ENCODE results near the gene KLF9.

Gene KLF9

DNA sequence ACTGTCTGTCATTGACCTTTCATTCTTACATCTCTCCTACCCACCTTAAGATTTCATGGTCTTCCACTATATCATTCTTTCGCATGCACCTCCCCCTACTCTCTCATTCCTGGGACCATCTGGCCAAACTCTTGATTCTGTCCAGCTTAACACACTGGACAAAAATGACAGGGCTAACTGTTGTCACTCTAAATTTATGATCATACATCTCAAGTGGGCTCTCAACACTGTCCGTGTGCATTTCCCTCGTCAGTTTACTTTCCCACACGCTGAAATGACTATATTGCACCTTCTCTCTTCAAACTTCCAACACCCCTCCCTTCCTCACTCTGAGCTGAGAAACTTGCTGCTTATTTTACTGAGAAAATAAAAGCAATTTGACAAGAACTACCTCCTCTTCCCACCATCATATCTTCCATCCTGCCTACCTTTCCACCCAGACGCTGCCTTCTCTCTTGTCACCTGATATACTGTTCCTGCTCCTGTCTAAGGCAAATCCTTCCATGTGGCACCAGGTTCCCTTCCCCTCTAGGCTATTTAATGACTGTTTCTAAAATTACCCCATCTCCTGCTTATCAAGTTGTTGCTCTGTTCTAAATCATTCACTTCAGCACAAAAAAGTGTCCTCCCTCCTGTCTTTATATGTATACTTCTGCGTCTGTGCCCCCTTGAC, 8.1 kb upstream of the KLF9 start:
- no peak for DNase-seq (ENCODE audit: low spot score)

DNA sequence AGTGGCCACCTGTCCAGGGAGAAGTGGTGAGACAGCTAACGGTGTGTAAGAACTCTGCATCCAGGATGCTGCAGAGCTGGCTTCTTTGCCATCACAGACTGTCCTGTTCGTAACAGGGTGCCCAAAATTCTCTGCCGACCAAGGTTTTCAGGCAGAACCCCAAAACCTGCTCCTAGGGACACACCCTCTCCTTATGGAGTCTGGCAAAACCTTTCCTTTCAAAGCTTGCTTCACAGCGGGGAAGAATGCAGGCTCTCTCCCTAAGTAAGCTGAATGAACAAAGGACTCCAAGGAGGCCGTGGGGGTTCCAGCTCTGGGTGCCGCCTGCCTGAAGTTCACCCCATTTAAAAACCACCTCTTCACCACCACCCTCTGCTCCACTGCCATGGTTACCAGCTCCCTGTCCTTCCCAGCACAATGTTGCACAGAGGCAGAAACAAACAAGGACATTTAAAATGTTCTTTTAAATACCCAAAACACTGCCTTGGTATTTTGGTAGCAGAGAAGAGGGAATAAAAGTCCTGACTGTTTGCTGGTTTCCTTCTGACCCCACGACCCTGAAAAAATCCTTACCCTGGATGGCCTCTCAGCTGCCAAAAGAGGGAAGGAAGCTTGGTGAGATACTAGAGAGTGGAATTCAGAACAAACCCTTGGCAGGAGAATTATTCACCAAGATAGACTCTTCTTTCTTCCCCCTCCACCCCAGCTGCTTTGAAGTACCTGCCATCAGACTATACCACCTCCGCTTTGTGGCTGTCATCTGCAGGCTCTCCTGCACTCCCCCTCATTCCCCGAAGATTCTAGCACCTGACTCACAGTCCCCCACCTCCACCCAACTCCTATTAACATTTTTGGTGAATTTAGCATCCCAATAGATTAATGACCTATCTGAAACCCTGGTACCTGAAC, 7.1 kb upstream of the KLF9 start:
- DNase-seq (ENCODE audit: low spot score), result peak; percentile 70

DNA sequence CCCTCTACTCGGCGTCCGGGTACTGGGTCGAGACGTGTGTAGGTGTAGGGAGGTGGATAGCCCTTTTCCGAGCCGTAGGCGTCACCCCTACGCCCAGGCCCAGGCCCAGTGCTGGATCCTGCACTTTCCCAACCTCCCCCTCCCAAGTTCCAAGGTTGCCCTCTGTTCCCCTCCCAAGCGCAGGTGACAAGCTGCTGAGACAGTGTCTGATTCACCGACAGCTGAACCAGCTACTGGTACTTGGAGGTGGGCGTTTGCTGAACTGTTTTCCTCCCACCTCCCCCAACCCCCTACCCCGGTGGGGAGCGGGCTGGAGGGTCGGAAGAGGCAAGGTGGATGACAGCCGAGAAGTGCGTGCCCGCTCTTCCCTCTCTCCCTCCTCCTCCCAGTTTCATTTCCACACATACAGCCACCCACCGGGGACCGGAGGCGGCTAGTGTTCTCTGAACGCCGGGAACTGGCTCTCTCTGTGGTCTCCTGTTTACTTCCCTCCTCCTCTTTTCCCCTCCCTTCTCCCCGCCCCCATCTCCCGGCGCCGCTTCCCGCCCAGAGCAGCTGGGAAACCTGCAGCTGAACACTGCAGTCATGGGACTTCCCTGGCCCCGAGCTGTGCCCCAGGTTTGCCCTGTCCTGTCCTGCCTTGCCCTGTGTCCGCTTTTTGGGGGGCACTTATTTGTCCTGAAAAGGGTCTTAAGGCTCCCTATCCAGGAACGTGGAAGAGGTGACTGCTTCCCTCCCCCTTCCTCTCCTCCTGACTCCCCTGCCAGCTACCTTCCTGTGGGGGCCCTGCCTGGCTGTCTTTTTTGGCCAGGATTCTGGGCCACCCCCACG, 6.2 kb upstream of the KLF9 start:
- peak; percentile 91 for DNase-seq (ENCODE audit: low spot score)

DNA sequence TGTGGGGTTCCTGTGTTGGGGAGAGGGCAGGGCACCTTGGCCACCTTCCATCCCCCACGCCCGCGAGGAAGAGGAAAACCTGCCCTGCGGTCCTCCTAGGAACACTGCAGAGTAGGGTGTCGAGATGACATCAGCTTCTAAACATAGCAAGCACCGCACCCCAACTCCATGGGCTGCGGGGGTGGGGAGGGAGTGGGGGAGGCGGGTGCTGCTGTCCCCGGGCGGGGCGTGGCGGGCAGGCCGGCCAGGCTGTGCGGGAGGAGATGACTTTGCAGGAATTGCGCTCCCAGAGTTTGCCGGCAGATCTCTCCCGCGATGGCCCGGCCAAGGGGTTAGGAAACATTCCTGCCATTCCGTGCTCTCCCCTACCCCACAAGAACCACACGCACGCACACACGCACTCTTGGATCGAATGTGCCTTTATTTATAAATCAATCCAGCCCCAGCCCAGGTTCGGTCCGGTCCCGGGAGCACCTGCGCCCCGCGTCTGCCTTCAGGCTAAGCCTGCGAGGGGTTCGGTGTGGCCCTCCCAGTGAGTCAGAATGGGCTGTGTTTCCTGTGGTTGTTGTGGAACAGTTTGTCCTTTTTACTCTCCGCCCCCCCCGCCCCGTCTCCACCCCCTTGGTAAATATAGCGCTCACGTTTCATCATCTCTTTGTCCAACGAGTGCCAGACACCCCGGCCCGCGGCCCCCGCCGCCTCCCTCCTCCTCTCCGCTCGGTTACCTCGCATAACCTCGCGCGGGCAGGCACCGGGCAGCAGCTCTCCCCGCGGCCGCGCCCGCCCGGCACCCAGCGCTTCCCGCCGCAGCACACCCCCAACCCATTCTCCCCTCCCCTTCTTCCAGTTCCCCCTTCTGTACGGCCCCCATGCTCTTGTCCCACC, 5.3 kb upstream of the KLF9 start:
- DNase-seq (ENCODE audit: low spot score), result peak; percentile 86

DNA sequence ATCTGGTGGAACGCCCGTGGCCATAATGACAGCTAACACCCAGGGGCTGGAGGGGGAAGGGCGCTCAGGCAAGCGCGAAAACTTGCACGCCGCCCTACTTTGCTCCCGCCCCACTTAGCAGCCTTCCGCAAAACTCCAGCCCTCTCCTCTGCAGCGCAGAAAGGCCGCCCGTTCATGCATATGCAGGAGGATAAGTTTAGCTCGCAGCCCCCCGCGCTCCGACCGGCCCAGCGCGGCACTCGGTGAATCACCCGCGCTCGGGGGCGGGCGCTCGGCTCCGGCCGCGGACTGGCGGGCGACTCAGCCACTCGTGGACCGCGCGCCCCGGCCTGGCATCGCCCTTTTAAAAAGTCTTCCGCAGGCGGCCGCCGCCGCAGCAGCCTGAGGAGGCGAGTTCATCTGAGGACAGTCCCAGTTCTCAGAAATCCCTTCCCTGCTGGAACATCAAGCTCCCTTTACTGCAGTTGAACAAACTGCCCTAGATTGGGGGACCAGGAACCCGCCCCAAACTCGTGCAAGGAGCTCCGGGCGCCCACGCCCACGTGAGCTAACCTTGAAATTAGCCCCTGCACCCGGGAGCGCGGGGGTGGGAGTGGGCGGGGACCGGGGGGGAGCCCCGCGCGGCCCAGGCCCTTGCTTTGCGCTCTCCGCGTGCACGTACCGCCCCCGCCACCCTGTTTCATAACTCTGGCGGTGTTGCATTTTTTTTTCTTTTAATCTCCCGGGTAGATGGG, 4.5 kb upstream of the KLF9 start:
- DNase-seq (ENCODE audit: low spot score), result peak; percentile 94

DNA sequence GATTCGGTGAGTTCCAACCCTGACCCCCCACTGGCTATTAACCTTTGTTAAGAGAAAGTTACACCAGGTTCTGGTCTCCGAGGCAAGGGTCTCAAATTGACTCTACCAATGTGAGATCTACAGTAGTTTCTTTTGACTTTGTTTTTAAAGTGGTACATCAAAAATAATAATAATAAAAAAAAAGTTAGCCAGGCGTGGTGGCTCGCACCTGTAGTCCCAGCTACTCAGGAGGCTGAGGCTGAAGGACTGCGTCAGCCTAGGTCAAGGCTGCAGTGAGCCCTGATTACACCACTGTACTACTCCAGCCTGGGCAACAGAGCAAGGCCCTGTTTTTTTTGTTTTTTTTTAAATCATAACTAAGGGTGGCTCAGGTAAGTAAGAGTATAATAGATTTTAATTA, 1.0 kb upstream of the KLF9 start:
- DNase-seq (ENCODE audit: low spot score), result no peak

DNA sequence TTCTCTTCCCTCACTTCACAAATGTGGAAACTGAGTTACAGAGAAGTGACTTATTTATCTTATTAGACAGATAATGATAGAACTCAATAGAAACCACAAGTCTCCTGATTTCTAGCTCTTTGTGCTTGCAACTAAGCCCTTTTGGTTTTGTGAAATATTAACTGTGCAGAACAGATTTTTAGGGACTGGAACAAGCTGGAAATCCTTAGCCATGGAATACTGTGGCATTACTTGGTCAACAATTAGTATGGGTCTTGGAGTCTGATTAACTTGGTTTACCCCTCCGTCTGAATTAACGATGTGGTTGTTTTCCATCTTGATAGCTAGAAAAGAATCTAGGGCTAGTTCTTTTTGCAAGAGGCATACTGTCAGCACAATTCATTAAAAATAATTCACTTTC, 584 bp upstream of the KLF9 start:
- DNase-seq (ENCODE audit: low spot score), result peak; percentile 43

DNA sequence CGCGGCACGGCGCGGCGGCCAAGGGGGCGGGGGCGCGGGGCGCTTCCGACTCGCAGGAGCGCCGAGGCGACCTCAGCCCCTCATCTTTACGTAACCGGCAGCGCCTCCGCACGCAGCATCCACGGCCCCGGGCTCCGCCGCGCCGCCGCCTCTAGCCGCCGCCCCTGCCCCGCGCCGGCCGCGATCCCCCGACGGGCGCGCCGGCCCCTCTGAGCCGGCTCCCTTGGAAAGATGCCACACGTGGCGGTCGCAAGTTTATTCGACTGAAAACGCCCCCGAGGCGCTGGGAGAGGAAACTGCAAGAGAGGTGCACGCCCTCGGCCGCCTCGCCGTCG, 1.0 kb downstream of the KLF9 start:
- DNase-seq (ENCODE audit: low spot score), result no peak

DNA sequence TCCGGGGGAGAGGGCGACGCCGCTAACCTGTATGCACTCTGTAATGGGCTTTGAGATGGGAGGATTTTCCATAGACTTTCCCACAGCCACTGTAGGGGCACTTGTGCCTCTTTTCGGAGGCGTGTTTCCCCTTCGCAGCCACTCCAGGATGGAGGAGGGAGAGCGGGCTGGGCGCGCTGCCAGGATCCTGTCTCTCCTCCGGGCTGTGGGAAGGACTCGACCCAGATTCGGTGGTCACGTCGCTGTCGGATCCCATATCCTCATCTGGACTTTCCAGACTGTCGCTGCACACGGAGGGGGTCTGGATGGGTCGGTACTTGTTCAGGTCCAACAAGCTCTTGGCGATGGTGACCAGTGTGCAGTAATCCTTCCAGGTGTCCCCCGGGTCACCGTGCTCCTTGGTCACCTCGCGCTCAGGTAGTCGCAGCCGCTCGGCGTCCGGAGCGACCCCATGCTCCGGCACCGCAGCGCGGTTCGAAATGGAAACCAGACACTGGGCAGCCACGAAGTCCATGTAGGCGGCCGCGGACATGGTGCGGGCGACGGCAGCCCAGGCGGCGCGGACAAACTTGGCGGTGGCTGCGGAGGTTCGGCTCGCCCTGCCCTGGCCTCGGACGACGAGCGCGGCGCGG, 1.5 kb downstream of the KLF9 start:
- DNase-seq (ENCODE audit: low spot score), result peak; percentile 71

DNA sequence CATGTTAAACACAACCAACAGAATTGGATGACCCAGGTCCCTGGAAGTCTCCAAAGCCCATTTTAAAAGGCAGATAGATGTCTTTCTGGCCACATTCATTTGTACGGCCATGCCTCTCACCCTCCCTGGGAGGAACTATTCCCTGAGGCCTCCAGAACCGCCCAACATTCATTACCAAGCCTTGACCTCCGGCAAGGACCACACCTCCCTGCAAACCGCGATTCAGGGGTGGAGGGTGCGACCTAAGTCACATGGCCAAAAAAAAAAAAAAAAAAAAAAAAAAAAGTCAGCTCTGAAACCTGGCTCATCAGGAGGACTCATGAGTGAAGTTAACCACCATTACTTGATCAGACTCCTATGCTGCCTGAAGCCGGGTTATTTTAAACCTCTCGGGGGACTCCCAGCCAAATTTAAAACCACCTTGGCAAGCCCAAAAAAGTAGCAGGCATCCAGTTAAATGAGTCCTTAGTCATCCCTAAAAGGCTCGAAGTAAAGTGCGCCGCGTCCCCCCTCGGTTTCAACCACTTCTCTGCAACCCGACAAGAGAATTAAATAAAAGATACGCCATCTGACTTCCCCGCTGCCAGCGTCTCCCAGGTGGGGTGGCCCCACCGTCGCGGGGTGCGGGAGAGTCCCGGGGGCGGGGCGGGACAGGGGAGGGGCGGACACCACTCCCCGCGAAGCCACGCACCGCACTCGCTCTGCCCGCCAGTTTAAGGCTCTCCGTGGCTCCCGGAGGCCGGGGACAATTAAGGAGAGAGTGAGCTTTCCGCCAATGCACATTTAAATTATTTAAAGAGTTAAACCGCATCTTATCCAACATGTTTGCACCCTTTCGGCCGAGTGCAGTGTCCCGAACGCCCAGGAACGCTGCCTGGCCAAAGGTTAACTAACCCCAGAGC, 2.3 kb downstream of the KLF9 start:
- peak; percentile 48 for DNase-seq (ENCODE audit: low spot score)

DNA sequence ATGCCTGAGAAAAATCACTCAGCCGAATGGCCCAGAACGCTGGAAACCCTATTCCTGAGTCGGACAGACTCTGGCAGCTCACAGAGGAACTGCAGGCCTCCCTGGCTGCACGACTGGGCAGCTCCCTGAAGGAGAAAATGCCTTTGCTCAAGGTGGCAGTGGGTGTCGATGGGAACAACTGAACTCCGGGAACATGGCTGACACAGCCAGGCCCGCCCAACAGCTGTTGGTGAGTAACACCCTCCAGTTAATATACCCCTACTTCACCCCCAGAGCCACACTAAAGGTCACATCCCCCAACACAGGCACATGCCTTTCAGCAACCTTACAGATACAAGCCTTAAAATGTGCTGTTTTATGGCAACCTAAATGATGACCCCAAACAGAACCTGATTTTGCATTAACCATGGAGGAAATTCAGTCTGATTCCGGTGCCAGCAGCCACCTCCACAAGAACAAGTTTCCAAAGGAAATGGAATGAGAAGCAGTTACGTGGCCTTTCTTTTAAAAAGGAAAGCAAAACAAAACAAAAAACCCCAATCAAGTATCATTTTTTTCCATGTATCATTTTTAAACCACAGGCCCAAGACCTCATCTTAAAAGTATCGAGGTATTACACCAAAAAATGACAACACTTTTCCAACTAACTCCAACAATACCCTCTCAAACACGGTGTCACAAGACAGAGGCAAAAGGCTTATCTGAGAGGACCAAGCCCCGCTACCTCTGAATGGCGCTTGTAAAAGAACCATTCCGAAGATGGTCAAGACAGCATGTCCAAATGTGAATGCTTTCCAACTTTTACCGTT, 3.1 kb downstream of the KLF9 start:
- DNase-seq (ENCODE audit: low spot score), result peak; percentile 72

DNA sequence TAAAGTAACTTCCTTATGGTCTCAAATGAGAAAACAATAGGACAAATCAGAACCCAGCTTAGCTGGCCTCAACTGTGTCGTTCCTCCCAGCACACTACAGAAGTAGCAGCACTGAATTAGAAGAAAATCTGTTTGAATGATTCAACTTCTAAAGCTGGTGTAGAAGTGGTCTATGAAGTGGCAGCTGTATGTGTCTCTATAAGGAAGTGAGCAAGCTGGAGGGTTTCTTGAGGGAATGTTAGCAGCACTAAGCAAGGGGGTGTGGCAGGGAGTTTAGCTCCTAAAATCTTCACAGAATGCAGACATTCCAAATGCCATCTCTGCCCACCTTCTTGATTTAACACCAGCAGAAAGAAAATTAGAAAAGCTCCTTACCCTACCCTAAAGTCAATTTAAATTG, 4.1 kb downstream of the KLF9 start:
- peak; percentile 64 for DNase-seq (ENCODE audit: low spot score)

DNA sequence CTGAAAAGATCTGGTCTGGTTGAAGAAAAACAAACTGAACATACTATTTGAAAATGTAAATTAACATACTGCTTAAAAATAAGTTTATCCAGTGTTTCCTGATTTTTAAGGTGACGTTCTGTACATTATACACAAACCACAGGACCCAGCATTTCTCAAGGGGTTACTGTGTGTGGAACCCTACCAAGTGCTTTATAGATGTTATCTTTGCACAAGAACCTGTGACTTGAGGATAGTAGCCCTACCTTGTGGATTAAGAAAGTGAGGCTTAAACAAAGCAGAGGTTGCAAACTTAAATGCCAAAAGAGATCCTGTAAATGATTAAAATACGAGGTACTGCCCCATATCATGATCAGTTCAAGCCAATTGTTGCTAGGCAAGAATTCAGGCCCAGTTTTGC, 4.7 kb downstream of the KLF9 start:
- no peak for DNase-seq (ENCODE audit: low spot score)

DNA sequence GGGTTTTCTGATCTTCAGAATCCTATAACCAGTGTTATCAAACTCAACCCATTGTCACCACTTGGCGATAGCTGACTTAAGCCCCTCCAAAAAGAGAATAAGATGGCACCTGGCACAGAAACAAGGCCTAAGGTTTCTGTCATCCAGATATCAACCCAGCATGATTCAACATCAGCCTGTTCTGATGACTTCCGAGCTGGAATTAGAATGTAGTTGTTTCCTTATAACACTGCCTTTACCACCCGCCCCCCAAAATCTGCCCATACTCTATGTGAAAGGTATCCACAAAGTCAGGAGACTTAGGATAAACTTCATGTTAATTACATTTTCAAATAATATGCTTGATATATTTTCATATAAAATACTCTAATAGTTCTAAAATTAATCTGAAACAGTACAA, 5.2 kb downstream of the KLF9 start:
- no peak for DNase-seq (ENCODE audit: low spot score)

DNA sequence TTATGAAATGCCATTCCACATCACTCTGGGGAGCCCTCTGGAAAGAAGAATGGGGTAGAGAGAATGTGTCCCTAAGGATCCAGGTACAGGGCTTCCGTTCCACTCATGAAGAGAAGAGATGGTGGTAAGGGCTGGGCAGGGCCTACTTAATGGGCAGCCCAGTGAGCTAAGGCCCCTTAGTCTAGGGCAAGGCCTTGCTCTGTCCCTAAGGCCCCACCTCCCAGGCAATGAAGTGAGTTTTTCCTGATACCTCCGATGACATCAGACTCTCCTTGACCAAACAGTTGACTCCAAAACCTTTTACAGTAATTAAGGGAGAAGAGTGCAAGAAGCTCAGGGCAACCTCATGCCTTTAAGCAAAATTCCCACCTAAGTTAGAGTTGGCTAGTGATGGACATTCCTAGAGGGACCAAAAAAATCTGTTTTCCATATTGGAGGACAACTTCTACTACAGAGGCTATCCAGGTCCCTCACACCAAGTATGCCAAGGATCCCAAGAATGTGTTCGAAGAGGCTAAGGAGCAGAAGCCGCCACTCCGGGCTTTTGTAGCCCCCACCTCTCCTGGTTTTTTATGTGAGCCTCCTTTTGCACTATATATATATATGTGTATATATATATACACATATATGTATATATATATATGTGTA, 5.9 kb downstream of the KLF9 start:
- DNase-seq (ENCODE audit: low spot score), result no peak

DNA sequence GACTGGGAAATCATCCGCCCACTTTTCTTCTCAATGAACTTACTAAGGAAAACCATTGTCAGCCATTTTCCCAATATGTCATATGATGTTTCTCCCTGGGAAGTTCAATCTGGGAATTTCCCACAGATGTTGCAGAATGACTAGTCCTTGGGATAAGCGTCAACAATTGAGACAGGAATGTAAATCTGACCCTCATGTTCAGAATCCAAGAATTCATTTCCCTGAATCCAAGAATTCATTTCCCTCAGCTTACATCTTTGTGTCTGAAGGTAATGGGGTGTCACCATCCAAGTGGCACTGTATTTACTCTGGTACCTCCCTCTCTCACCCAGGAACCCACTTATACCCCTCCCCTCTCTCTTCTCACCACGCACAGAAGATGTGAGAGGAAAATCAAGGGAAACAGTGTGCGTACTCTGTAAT, 7.4 kb downstream of the KLF9 start:
- DNase-seq (ENCODE audit: low spot score), result peak; percentile 56

DNA sequence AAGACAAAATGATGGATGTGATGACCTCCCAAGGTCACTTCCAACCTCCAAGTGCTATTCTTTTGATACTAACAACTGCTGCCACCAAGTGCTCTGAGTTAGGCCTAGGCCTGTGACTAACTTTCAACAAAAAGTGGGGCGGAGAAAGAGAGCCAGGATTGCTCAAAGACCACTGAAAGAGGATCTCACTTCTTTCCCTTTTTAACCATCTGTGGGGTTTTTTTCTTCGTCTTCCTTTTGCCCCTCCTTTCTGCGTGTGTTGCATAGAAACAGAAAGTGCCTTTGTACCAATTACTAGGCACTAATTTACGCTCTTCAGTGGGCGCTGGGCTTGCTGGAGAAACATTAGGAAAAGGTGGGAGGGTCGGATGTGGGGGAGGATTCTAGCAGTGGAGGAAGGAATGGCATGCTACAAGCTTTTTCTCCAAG, 8.0 kb downstream of the KLF9 start:
- DNase-seq (ENCODE audit: low spot score), result peak; percentile 80
